Natural killer cell (primary cell): ENCODE measurements around the gene ARMC3. TPM values are rescaled to one million over a fixed set of nuclear protein-coding genes. Genes with fewer than 3 reads are reported as not detected.
"Not testable (repeated sequence)": the region's sequence is repeated elsewhere in the genome, so short reads cannot be mapped to it uniquely, and the experiment has no call there.

ENCODE experiments used
- ATAC-seq, 3 donors: fragments of 150-1000 bp in 2 of 3; fragments of 200-7000 bp in 1 of 3; cut with Tn5 transposase; 1 replicate in 1 of 3; 2 replicates in 2 of 3; pipeline ENCODE4 v1.10.0; 2021; ENCODE audit warnings: mild to moderate bottlenecking in 2 of 3, moderate library complexity in 2 of 3
- DNase-seq, 2 donors: peaks; one replicate each; pipeline versions ENCODE4 v3.0.0 to v3.0.0-alpha.2; 2013 to 2021; ENCODE audit warnings: mixed read lengths in 1 of 2
- H3K27ac ChIP-seq: one replicate; pipeline ENCODE4 v1.5.1; 2013; ENCODE audit warnings: mild to moderate bottlenecking, low read length
- H3K27me3 ChIP-seq: one replicate; pipeline ENCODE4 v1.6.1; 2013; ENCODE audit warnings: low read length; ENCODE audit not compliant: control insufficient read depth, insufficient read depth
- H3K36me3 ChIP-seq: one replicate; pipeline ENCODE4 v1.6.1; 2013; ENCODE audit warnings: low read length; ENCODE audit not compliant: control insufficient read depth, insufficient read depth
- H3K4me1 ChIP-seq: one replicate; pipeline ENCODE4 v1.6.1; 2013; ENCODE audit warnings: low read length; ENCODE audit not compliant: control insufficient read depth, insufficient read depth
- H3K4me3 ChIP-seq: one replicate; pipeline ENCODE4 v1.5.1; 2013; ENCODE audit warnings: low read length
- H3K9me3 ChIP-seq: one replicate; pipeline ENCODE4 v1.6.1; 2013; ENCODE audit warnings: low read length; ENCODE audit not compliant: control insufficient read depth, insufficient read depth
- H3K27ac Mint-ChIP-seq, 2 donors: one replicate each; pipeline ENCODE4 v1.8.0; 2022; ENCODE audit warnings: mild to moderate bottlenecking in 2 of 2, mixed read lengths in 2 of 2, moderate library complexity in 1 of 2
- H3K27me3 Mint-ChIP-seq, 2 donors: one replicate each; pipeline ENCODE4 v1.8.0; 2022; ENCODE audit warnings: low read depth in 2 of 2, mixed read lengths in 2 of 2
- H3K36me3 Mint-ChIP-seq: one replicate; pipeline ENCODE4 v1.8.0; 2022; ENCODE audit warnings: mixed read lengths
- H3K4me1 Mint-ChIP-seq, 2 donors: one replicate each; pipeline ENCODE4 v1.8.0; 2022; ENCODE audit warnings: mixed read lengths in 2 of 2
- H3K4me3 Mint-ChIP-seq: one replicate; pipeline ENCODE4 v1.8.0; 2022; ENCODE audit warnings: mild to moderate bottlenecking, moderate library complexity, mixed read lengths
- H3K9me3 Mint-ChIP-seq, 2 donors: one replicate each; pipeline ENCODE4 v1.8.0; 2022; ENCODE audit warnings: mixed read lengths in 2 of 2
- WGBS: methylation state at CpG from one replicate; pipeline ENCODE4 v1.1.7; 2013; ENCODE audit warnings: missing lambda C conversion rate; ENCODE audit not compliant: insufficient coverage; 5-methylcytosine and 5-hydroxymethylcytosine counted together
- intact Hi-C: fragments of 100-400 bp; cut with micrococcal nuclease; formaldehyde crosslinking; loops from one replicate; pipeline ENCODE4 v1.14.2; 2022
- total RNA-seq, 4 donors: library from RNA; stranded (reverse); fragments of 120-200 nt in 1 of 4; gene quantifications; one replicate each; pipeline versions ENCODE4 v1.2.3 to v1.2.4, GENCODE V29; 2013 to 2022
- TF ChIP-seq, protein P1 (sequence below): fragments of 200-600 bp; IDR thresholded peaks from one replicate; pipeline ENCODE4 v1.8.0; 2022; ENCODE audit warnings: antibody characterized with exemption

Gene ARMC3
- total RNA-seq, 3 donors from 2014 or later (not counting 1 experiment from before 2014, with no cell fraction given), result 0.65 to 0.68 TPM; not detected in 1

DNA sequence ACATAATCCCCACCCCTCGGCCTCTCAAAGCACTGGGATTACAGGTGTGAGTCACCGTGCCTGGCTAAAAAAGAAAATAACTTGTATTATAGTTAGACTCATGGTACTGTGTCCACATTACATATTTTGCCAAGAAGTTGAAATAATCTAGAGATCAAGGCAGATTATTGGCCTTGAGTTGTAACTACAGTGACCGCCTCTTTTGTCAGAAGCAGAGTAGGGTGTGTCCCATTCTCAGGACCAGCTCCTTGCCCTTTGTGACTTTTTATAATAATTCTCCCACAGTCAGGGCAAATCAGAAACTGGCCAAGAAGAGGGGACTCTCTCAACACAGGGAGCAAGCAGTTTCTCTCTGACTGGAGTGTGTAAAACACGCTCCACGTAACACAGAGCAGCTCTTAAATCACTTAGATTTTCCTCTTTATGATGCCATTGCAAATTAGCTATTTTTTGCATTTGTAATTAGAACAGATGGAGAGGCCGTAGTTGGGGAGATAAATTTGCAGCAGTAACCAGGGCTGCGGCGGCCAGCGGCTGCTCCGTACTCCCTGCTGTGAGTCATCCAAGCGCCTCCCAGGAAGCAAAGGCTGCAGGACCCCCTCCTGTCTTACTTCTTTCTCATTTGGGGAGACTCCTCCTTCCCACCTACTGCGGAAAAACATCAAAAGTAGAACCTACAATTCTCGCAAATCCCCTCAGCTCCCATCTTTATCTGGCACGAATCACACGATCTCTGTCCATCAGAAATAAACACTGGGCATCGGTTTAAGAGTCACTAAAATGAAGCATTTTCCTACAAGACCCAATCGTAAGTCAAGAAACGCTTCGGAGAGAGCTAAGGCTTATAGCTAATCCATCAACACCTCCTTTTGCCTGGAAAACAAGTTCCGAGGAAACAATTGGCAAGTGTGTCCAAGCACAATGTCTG lies 135.5 kb downstream of the ARMC3 start:
- WGBS, result 87% methylated on average over 18 of the region's 20 CpGs
- no peak overlapping the region for H3K4me3 Mint-ChIP-seq
- Histone ChIP-seq H3K9me3 (no peaks in the 10 kb centered on the region), H3K36me3 (no peaks in the 10 kb centered on the region), H3K4me1 (no peaks in the 10 kb centered on the region), H3K27me3 (no peaks in the 10 kb centered on the region), H3K27ac (no peak overlapping the region), H3K4me3 (no peak overlapping the region)
- ATAC-seq (no peak), DNase-seq (no peak)
- intact Hi-C loops, result no loop called here
- H3K4me1 Mint-ChIP-seq, result peaks cover 0 to 5% of the 10 kb centered on the region in 2 donors
- H3K36me3 Mint-ChIP-seq, result no peaks in the 10 kb centered on the region
- peaks cover 11% of the 10 kb centered on the region in 2 donors for H3K27me3 Mint-ChIP-seq
- no peaks in the 10 kb centered on the region for H3K9me3 Mint-ChIP-seq
- TF ChIP-seq, protein P1, sequence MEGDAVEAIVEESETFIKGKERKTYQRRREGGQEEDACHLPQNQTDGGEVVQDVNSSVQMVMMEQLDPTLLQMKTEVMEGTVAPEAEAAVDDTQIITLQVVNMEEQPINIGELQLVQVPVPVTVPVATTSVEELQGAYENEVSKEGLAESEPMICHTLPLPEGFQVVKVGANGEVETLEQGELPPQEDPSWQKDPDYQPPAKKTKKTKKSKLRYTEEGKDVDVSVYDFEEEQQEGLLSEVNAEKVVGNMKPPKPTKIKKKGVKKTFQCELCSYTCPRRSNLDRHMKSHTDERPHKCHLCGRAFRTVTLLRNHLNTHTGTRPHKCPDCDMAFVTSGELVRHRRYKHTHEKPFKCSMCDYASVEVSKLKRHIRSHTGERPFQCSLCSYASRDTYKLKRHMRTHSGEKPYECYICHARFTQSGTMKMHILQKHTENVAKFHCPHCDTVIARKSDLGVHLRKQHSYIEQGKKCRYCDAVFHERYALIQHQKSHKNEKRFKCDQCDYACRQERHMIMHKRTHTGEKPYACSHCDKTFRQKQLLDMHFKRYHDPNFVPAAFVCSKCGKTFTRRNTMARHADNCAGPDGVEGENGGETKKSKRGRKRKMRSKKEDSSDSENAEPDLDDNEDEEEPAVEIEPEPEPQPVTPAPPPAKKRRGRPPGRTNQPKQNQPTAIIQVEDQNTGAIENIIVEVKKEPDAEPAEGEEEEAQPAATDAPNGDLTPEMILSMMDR, result no peak
- no peak overlapping the region for H3K27ac Mint-ChIP-seq

DNA sequence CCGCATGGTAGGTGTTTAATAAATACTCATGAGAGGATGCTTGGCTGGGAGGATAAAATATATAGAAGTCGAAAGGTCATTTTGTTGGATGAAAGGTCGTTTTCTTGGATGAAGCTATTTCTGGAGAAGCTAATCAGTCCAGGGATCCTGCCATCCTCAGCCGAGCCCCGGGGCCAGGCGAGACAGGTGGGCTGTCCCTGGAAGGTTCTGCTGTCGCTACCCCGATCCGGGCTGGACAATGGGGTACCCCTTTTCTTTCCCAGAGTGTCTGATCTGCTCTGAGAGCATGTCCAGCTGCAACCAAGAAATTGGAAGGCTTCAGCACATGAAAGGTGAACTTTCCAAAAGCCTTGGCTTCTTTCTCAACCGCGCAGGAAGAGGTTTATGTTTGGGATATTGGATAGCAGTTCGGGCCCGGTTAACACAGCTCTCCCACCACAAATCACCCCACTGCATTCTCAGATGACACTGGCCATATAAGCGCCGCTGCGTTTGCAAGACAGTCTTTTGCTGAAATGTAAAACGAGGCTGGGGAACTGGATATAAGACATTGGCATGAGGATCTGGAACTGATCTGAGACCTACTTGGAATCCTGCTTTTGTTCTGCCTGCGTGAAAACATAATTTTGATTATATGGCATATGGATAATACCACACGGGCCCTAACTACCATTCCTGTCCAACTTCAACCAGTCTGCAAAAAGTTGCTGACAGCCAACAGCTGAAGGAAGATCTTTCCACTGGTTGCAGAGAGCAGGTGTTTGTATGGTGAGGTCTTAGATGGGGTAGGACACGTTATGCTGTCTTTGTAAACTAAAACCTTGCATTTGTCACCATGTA lies 136.3 kb downstream of the ARMC3 start:
- Histone ChIP-seq H3K27ac (no peak overlapping the region), H3K4me1 (no peaks in the 10 kb centered on the region), H3K9me3 (no peaks in the 10 kb centered on the region), H3K36me3 (no peaks in the 10 kb centered on the region), H3K4me3 (no peak overlapping the region), H3K27me3 (no peaks in the 10 kb centered on the region)
- 89% methylated on average over 15 of the region's 20 CpGs for WGBS
- intact Hi-C loops, result no loop called here
- Mint-ChIP-seq H3K27me3 (peaks cover 12 to 14% of the 10 kb centered on the region in 2 donors), H3K36me3 (no peaks in the 10 kb centered on the region), H3K27ac (no peak overlapping the region), H3K4me1 (peaks cover 0 to 6% of the 10 kb centered on the region in 2 donors), H3K4me3 (no peak overlapping the region), H3K9me3 (no peaks in the 10 kb centered on the region)
- DNase-seq (no peak), ATAC-seq (no peak)
- TF ChIP-seq, protein P1, result no peak

DNA sequence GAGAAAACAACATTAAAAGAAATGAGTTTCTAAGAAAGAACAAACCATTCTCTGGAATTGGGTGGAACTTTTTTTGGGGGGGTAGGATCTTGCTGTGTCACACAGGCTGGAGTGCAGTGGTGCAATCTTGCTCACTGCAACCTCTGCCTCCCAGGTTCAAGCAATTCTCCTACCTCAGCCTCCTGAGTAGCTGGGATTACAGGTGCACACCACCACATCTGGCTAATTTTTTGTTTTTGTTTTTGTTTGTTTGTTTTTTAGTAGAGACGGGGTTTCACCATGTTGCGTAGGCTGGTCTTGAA lies 136.9 kb downstream of the ARMC3 start:
- H3K4me1 Mint-ChIP-seq, intact Hi-C loops: not testable (repeated sequence)
- WGBS, result 84% methylated on average over 2 of the region's 2 CpGs

More for the DNA sequence above, 136.9 kb downstream of the ARMC3 start:
- H3K27me3 ChIP-seq, H3K9me3 ChIP-seq, H3K4me1 ChIP-seq, ATAC-seq, H3K27ac Mint-ChIP-seq, H3K27ac ChIP-seq, DNase-seq, H3K36me3 ChIP-seq, H3K4me3 ChIP-seq, H3K9me3 Mint-ChIP-seq, H3K4me3 Mint-ChIP-seq, H3K36me3 Mint-ChIP-seq: not testable (repeated sequence)
- H3K27me3 Mint-ChIP-seq, result peaks cover 12 to 14% of the 10 kb centered on the region in 2 donors
